Lung microvascular endothelial cell (primary cell): Measurements from ENCODE around the gene U2AF2. TPM values are rescaled to one million over a fixed set of nuclear protein-coding genes. Genes with fewer than 3 reads are reported as not detected.

Source experiments
- DNase-seq, 2 donors: peaks; one replicate each; pipeline versions ENCODE4 v3.0.0 to v3.0.0-alpha.2; 2010; ENCODE audit warnings: low read depth in 2 of 2
- total RNA-seq: library from RNA; depleted of rRNA; stranded (reverse); fragments of >200 nt; gene quantifications from 2 replicates; pipeline ENCODE4 v1.2.1, GENCODE V29; 2014

U2AF2 gene
- total RNA-seq, 1 donor from 2014 or later: 62.9 TPM

GRCh38 chr19:55643003-55643886 lies 11.6 kb upstream of the U2AF2 start, which contains the start of gene ZNF581:
ZNF581 (plus strand) TSS chr19:55643649; CDS start chr19:55644572, 923 bp downstream.
- peak; percentile 76 to 79 for DNase-seq

- no peak for DNase-seq
Measured at GRCh38 chr19:55643887-55644176, 11.0 kb upstream of the U2AF2 start.

DNA sequence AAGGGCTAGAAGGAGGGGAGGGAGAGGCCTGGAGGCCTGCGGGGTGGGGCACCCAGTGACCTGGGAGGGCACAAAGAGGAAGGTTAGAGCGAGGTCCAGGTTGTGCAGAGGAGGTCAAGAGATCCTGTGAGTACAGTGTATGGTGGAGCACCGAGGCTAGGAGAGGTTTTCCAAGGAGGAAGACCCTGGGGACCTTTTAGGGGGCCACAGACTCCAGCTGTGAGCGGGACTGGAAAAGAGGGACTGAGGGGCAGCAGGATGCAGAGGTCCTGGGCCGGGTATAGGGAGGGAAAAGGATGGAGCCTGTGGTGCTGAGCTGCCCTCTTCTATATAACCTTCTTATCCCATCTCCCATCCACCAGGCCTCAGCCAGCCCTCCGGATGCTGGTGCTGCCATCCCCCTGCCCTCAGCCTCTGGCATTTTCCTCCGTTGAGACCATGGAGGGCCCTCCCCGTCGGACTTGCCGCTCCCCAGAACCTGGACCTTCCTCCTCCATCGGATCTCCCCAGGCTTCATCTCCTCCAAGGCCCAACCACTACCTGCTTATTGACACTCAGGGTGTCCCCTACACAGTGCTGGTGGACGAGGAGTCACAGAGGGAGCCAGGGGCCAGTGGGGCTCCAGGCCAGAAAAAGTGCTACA lies 10.5 kb upstream of the U2AF2 start:
- DNase-seq: no peak

DNA sequence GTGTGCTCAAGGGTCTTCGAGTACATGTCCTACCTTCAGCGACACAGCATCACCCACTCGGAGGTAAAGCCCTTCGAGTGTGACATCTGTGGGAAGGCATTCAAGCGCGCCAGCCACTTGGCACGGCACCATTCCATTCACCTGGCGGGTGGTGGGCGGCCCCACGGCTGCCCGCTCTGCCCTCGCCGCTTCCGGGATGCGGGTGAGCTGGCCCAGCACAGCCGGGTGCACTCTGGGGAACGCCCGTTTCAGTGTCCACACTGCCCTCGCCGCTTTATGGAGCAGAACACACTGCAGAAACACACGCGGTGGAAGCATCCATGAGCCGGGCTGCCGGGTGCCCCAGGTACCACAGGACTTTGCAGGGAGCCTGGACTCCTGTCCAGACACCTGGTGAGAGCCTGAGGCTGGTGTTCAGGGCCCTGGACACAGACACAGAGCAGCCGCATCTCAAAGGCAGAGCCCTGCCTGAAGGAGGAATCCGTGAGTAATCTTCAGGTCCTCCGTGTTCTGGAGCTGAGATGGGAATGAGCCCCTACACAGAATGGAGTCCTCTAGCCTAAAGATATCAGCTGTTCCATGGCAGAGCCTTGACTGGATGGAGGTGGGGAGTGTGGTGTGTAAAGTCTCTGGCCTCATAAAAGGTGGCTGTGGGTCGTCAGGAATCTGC lies 9.9 kb upstream of the U2AF2 start:
- DNase-seq: no peak

DNA sequence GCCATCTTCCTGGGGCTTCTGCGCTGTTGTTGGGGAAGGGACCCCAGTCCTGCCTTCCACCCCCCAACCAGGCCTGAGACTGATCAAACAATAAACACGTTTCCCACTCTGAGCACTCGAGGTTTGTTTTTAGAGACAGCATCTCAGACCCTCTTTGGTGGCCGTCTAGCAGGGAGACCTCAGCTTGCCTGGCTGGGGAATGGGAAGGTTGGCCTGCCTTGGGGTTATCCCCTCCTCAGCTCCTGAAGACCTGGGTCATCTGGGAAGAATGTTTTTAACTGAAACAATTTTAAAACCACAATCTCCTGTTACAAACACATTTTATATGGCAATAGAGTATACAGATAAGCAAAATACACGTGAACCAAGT lies 9.3 kb upstream of the U2AF2 start:
- no peak for DNase-seq

DNA sequence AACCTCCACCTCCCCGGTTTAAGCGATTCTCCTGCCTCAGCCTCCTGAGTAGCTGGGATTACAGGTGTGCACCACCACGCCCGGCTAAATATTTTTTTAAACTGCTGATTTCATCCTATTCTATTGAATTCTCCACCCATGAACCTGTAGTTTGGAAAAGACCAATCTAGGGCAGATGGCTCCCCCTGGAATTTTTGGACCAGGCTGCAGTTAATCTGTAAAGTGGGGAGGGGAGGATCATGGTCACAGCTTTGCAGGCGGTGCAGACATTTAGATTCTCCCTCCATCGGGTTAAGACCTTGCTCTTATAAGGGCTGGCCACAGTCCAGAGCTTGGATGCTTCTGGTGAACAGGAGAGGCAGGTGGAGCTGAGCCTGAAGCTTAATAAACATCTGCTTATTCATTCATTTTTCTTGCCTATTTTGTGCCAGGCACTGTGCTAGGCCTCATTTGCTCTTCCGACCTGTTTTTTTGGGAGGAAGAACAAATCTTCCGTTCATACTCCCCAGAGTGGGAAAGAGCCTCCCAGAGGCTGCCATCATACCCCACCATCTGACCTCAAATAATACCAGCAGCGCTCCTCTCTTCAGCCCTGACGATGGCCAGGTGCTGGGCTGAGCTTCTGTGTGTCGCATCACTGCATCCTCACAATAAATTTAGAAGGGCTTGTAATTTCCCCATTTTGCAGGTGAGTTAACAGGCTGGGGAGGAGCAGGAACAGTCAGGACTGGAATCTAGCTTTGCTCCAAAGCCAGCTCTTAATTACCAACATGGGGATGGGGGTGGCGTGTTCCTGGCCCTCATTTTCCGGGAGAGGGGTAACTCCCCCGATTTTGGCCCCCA lies 7.7 kb upstream of the U2AF2 start:
- no peak for DNase-seq

- DNase-seq: peak; percentile 70 to 79
Measured at GRCh38 chr19:55647732-55648584, 6.9 kb upstream of the U2AF2 start, which contains the start of gene CCDC106. CCDC106 (plus strand) TSS chr19:55648212; CDS start chr19:55649047, 835 bp downstream.

DNA sequence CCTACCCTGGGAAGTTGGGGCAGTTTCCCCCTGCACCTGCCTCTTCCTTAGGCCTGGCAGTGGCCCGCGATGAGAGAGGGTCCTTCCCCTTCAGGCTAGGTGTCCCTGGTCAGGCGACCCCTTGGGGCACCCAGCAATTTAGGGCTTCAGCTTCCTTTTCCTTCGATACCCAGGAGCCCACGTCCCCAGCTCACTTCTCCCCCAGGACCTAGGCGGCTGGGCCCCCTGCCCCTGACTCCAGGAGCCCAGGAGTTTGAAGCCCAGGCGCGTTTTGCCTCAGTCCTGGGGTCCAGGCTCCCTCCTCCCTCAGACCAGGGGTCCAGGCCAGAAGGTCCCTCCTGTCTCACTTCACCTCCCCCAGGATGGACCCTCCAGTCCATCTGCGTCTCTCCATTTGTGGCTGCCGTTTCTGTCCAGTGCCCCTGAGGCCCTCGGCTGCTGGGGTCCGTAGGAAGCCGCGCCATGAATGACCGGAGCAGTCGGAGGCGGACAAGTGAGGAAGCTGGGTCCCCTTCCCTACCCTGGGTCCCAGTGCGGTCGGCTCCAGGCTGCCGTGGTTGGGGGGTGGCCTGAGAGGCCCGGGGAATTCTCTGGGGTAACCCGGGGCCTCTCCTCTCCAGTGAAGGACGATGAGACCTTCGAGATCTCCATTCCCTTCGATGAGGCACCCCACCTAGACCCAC lies 6.1 kb upstream of the U2AF2 start:
- DNase-seq: no peak

- no peak for DNase-seq
Measured at GRCh38 chr19:55649268-55650125, 5.3 kb upstream of the U2AF2 start.

GRCh38 chr19:55650126-55650557 lies 4.7 kb upstream of the U2AF2 start:
- no peak for DNase-seq

DNA sequence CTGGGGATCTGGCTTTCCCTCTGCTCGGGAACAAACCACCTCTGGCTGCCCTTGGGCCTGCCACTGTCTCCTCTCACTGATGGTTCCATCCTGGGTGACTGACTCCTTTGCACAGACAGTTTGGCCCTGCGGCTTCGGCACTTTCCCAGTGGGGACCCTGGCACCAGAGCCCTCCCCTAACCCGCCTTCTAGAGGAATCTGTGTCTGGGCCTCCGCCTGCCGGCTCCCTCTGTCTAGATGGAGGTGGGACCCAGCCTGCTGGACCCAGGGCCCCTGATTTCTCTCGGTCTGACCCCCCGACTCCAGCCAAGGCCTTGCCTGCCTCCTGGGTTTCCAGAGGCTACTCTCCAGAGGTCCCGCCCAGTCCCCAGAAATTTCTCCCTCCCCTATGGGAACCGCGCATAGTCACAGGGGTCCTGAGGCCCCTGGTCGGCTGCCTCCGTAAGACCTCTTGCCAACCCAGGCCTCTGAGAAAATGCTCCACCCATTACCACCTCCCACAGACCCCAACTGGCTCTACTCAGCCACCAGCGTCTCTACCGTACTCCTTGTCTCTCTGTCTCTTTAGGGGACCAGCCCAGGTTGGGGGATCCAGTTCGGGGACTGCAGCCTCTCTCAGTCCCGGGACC lies 4.1 kb upstream of the U2AF2 start:
- DNase-seq: no peak

DNA sequence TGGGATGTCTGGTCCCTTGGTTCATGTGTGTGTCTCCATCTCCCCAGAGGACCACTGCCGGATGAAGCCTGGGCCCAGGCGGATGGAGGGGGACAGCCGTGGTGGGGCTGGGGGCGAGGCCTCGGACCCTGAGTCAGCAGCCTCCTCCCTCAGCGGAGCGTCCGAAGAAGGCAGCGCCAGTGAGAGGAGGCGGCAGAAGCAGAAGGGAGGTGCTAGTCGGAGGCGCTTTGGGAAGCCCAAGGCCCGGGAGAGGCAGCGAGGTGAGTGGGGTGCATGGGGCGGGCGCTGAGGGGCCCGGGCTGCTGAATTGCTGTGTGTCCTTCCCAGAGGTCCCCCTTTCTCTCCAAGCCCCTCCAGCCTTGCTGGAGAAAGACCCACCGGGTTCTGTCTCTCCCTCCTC lies 3.6 kb upstream of the U2AF2 start:
- DNase-seq: no peak

DNA sequence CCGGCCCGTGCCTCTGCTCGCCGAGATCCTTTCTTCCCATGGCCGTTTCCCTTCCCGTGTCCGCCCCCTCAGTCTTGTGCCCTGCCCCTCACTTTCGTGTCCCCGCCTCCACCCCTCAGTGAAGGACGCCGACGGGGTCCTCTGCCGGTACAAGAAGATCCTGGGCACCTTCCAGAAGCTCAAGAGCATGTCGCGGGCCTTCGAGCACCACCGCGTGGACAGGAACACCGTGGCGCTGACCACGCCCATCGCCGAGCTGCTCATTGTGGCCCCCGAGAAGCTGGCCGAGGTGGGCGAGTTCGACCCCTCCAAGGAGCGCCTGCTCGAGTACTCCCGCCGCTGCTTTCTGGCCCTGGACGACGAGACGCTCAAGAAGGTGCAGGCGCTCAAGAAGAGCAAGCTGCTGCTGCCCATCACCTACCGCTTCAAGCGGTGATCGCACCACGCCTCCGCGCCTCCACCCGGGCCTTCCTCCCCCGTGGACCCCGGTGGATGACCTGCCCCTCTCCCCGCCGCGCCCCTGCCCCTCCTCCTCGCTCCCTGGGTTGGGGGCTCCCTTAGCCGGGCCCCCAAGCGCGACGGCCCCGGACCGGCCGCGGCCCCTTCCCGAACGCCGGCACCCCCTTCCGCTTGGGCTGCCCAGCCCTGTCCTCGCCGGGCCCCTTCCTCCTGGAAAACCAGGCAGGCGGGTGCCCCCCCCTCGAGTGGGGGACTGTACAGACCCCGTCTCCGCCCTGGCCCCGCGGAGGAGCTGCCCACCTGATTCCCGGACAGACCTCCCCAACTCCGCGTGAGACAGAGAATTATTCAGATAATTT lies 2.3 kb upstream of the U2AF2 start:
- no peak for DNase-seq

DNA sequence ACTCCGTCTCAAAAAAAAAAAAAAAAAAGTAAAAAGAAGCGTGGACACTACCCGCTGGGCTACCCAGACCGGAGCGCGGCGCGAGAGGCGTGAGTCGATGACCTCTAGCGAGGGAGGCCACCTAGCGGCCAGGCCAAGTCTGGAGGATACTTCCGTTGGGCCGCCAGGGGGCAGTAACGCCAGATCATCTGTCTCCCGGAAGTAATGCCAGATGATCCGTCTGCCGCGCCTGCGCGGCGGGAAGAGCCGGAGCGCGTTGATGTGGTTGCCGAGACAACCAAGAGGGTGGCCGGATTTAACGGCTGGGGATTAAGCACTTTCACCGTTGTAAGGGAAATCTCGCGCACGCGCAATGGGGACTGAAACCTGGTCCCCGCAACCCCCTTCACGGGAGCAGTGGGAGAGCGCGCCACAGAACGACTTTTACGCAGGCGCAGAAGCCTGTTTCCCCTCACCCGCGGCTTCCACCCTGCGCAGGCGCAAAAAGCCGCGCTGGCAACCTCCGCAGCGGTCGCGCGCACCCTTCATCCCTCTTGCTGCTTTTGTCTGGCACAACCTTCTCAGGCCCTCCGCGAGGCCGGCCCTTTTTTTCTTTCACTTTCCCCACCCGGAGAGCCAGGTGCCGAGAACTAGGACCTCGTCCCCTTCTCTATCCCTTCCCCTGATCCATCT lies 1.0 kb upstream of the U2AF2 start:
- DNase-seq: peak; percentile 99

DNA sequence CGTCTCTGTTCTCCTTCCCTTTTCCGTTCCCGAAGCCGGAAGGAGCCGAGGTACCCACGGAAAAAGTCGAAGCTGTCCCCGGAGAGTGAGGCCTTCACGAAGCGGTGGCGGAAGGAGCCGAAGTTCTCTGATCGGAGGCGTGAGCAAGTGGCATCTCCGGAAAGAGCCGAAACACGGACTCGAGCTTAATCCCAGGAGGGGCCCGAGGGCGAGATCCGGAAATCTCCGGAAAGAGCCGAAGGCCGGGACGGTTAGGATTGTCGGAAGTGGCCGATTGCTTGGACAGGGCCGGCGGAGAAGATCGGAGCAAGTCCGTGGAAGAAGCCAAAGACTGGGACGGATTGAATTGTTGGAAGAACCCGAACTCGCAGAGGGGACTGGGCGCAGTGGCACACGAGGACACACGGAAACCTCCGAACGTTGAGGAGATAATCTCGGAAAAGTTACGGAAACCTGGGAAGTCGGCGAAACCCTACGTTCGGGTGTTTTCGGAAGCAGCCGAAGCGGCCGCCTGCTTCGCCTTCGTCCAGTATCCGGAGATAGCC lies 440 bp upstream of the U2AF2 start:
- DNase-seq: peak; percentile 99 to 100

DNA sequence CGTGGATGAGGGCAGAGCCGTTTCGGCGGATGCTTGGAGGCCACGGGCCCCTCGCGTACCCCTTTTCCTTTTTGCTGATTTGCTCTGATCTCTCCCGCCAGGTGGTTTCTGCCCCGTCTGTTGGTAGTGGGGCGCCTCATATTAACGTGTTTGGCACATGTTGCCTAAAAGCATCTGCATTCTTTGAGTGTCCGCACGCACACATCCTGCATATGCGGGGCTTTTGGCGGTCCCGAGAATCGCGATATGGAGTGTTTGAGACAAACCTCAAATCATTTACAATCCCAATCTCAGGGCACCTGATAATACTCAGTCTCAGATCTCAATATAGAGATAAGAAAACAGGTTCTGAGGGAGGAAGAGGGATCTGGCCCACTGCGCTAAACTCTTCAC lies 809 bp downstream of the U2AF2 start:
- no peak for DNase-seq

- DNase-seq: no peak
Measured at GRCh38 chr19:55656552-55656951, 1.7 kb downstream of the U2AF2 start.
